Motor neuron (in vitro differentiated cells): ENCODE measurements around the gene SLC1A3. TPM values are rescaled to one million over a fixed set of nuclear protein-coding genes. Genes with fewer than 3 reads are reported as not detected.
"Not testable (repeated sequence)": the region's sequence is repeated elsewhere in the genome, so short reads cannot be mapped to it uniquely, and the experiment has no call there.

Experiments
- ATAC-seq, 8 experiments: fragments of 200-7000 bp; cut with Tn5 transposase; replicated peaks in 6 of 8; 2 replicates each; pipeline ENCODE4 v1.8.0; 2021; ENCODE audit warnings: mild to moderate bottlenecking in 8 of 8, moderate library complexity in 8 of 8
- H3K27ac ChIP-seq, 2 donors: fragments of 250-450 bp; sonication (Bioruptor Pico); 2 replicates each; pipeline ENCODE4 v1.9.0; 2021; ENCODE audit warnings: antibody characterized with exemption in 2 of 2, mild to moderate bottlenecking in 2 of 2, moderate library complexity in 1 of 2
- H3K4me1 ChIP-seq, 2 donors: fragments of 250-450 bp; sonication (Bioruptor Pico); replicated peaks in 1 of 2; 2 replicates each; pipeline ENCODE4 v1.6.1; 2021; ENCODE audit warnings: antibody characterized with exemption in 2 of 2, mild to moderate bottlenecking in 2 of 2, moderate library complexity in 1 of 2
- H3K4me3 ChIP-seq, 5 donors: fragments of 250-450 bp; sonication (Bioruptor Pico); 2 replicates each; pipeline ENCODE4 v1.9.0; 2021; ENCODE audit warnings: antibody characterized with exemption in 5 of 5, mild to moderate bottlenecking in 5 of 5, moderate library complexity in 4 of 5
- WGBS, 10 experiments: fragments of 450-650 bp; shearing (Covaris generic); methylation state at CpG; one replicate each; pipeline ENCODE4 v1.0.0; 2022; 5-methylcytosine and 5-hydroxymethylcytosine counted together
- in situ Hi-C, 9 experiments: fragments of 400-800 bp; cut with MboI; loops; one replicate each; pipeline ENCODE4 v1.15.0; 2021; ENCODE audit warnings: low sequenced_read_pairs in 9 of 9, low pct_unique_long_range_greater_than_20kb in 2 of 9; ENCODE audit not compliant: unreplicated experiment in 9 of 9
- total RNA-seq, 8 experiments: library from RNA; unstranded; fragments of 300-600 nt; gene quantifications; 2 replicates each; pipeline versions ENCODE4 v1.2.3 to v1.2.4, GENCODE V29; 2022

SLC1A3 gene
- total RNA-seq, 8 experiments from 2014 or later: 4.3 to 306 (median 9.6) TPM

DNA sequence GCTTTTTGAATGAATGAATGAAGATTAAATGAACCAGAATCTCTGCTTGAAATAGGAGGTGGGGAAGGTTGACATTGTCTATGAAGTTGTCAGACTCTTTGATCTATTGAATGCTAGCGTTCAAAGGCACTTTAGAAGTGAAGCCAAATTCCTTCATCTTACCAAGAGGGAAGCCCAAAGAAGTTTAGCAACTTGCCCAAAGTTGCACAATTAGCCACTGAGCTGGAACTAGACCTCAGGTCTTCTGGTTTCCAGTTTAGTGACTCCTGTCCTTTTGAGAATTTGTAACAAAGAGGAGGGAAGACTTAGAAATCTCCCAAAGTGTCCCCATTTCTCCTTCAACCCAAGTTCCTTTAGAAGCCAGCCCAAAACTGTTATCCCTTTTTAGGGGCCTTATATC, 20.7 kb upstream of the SLC1A3 start:
- in situ Hi-C loops: loop anchor here in 1 of 9 experiments (25.0 kb wide), 1 partner anchor 102 kb away; no protein-coding TSS in a partner anchor
- Histone ChIP-seq H3K4me3 (no peak overlapping the region), H3K27ac (no peak overlapping the region), H3K4me1 (no peaks in the 10 kb centered on the region)
- no peak for ATAC-seq
- 20 to 80% (median 60%) methylated on average over 1 of the region's 1 CpG; no CpG with 5 or more reads in 4 of the 10 experiments for WGBS, 10 experiments

DNA sequence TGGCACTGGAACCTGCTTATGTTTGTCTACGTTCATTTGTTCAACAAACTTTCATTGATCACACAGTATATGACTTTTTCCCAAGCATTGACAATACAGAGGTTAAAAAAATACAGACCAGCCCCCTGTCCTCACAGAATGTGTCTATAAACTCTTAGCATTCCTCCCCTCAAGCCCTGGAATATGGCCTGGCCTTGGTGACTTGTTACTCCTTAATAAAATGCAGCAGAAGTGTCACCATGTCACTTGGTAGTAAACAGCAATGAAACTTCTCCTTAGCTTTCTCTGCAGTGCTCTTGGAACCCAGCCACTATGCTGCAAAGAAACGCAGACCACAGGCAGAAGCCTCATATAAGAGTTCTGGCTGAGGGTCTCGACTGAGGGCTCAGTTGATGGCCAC, 19.1 kb upstream of the SLC1A3 start:
- 19 to 100% (median 78%) methylated on average over 1 to 3 of the region's 3 CpGs; no CpG with 5 or more reads in 3 of the 10 experiments for WGBS, 10 experiments
- in situ Hi-C loops: loop anchor here in 1 of 9 experiments (25.0 kb wide), 1 partner anchor 100 kb away; no protein-coding TSS in a partner anchor
- ATAC-seq: no peak
- H3K4me3 ChIP-seq: no peak overlapping the region
- H3K27ac ChIP-seq: no peak overlapping the region
- no peaks in the 10 kb centered on the region for H3K4me1 ChIP-seq

DNA sequence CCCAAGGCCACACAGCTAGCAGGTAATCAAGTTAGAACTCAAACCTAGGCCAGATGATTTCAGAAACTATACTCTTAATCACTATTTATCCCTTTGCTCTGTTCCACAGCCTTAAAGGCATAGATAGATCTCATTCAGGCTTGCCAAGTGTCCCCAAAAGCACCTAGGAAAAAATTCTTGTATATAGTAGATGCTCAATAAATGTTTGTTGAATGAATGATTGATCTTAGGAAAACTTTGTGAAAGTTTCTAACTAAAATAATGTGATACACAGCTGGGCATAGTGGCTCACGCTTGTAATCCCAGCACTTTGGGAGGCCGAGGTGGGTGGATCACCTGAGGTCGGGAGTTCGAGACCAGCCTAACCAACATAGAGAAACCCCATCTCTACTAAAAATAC, 16.7 kb upstream of the SLC1A3 start:
- H3K4me3 ChIP-seq, H3K27ac ChIP-seq, ATAC-seq, H3K4me1 ChIP-seq: not testable (repeated sequence)
- in situ Hi-C loops: loop anchor here in 1 of 9 experiments (25.0 kb wide), 1 partner anchor 98 kb away; no protein-coding TSS in a partner anchor
- 29 to 100% (median 97%) methylated on average over 1 to 4 of the region's 4 CpGs; no CpG with 5 or more reads in 7 of the 10 experiments for WGBS, 10 experiments

DNA sequence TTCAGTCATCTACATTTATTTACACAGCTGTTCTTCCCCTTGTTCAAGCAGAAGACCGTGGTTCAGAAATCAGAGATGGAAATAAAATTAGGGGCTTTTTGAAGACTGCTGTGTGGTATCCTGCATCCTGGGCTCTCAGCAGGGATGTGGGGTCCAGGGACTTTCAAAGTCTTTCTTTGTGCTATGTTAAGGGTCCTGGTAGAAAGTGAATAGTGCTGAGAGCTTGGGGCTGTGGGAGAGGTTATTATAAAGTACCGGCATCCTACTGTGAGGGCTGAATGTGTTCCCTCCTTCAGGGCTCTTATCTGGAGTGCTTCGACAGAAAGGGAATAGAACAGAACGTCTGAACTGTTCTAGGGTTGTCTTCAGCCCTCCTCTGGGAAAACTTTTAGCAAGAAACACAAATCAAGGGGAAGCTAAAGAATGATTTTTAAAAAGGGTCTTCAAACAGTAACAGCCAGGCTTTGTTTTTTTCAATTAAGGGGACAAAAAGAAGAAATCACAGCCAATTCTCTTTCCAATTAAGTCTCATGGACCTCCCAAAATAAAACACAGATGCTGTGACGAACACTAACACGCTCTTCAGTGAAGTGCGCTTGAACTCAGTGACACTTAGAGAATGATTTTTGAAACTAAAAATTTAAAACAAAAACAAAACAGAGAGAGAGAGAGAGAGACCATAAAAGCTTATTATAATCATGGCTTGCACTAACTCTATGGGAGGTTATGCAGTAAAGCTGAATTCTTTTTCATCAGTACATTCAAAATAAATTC, 15.7 kb upstream of the SLC1A3 start:
- 24 to 59% (median 40%) methylated on average over 1 to 7 of the region's 7 CpGs for whole genome bisulfite sequencing, 10 experiments
- H3K4me3 ChIP-seq: no peak overlapping the region
- H3K27ac ChIP-seq: no peak overlapping the region
- no peak for ATAC-seq
- H3K4me1 ChIP-seq: no peaks in the 10 kb centered on the region
- in situ Hi-C loops: loop anchor here in 1 of 9 experiments (25.0 kb wide), 1 partner anchor 97 kb away; no protein-coding TSS in a partner anchor

DNA sequence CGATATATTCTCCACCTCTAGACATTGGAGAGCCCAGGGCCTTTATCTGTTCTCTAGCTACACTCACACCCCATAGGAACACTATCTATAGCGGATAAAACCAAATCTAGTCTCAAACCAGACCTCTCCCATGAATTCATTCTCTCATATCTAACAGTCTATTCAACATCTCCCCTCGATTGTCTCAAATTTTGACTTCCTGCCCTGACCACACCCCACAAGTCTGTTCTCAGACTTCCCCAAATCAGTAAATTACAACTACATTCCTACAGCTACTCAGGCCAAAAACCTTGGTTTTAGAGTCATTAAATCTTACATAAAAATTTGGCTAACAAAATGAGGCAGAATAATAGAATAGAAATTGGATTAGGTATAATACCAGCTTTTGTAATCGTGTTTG, 12.5 kb upstream of the SLC1A3 start:
- in situ Hi-C loops: loop anchor here in 1 of 9 experiments (25.0 kb wide), 1 partner anchor 93 kb away; no protein-coding TSS in a partner anchor
- Histone ChIP-seq H3K4me1 (no peaks in the 10 kb centered on the region), H3K4me3 (no peak overlapping the region), H3K27ac (no peak overlapping the region)
- no peak for ATAC-seq
- 44 to 100% (median 79%) methylated on average over 1 to 4 of the region's 4 CpGs; no CpG with 5 or more reads in 1 of the 10 experiments for WGBS, 10 experiments

DNA sequence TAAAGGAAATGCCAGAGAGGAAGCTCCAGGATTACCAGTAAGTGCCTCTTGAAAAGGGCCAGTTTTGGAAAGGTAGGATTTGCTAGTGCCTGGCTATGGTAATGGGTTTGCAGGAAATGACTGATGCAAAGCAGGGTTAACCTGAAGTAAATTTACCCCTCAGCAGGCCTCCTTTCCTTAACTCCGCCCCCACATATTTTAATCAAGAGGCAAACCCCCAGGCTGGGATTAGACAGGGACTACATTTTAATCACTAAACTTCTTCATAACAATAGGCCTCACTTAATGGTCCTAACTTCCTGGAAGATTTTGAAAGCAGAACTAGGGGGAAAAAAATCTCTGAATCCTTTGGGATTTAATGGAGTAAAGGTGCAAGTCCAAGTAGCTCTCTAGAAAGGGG, 10.2 kb upstream of the SLC1A3 start:
- no peaks in the 10 kb centered on the region for H3K4me1 ChIP-seq
- WGBS, 10 experiments: 60 to 100% (median 100%) methylated on average over 1 of the region's 1 CpG; no CpG with 5 or more reads in 5 of the 10 experiments
- in situ Hi-C loops: loop anchor here in 1 of 9 experiments (25.0 kb wide), 1 partner anchor 91 kb away; no protein-coding TSS in a partner anchor
- no peak overlapping the region for H3K4me3 ChIP-seq
- no peak overlapping the region for H3K27ac ChIP-seq
- no peak for ATAC-seq

DNA sequence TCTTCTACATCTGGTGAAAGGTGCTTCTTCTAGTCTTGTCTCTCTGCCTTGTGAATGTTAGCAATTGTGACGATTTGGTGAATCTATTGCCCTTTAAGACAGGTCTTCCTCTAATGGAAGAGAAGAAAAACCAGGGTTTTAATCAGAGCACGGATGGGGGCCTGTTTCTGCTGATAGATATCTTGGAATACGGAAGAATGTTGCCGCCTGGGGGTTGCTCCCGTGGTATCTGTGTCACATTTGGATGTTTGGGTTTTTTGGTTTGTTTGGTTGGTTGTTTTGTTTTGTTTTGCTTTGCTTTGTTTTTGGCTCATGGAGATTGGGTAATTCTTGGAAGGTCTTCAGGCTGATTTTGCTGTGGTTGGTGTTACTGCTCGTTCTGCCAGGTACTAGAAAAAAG, 9.7 kb upstream of the SLC1A3 start:
- WGBS, 10 experiments: 0 to 100% (median 72%) methylated on average over 1 to 6 of the region's 6 CpGs
- Histone ChIP-seq H3K4me3 (no peak overlapping the region), H3K27ac (no peak overlapping the region), H3K4me1 (no peaks in the 10 kb centered on the region)
- ATAC-seq: no peak
- in situ Hi-C loops: loop anchor here in 1 of 9 experiments (25.0 kb wide), 1 partner anchor 91 kb away; no protein-coding TSS in a partner anchor

DNA sequence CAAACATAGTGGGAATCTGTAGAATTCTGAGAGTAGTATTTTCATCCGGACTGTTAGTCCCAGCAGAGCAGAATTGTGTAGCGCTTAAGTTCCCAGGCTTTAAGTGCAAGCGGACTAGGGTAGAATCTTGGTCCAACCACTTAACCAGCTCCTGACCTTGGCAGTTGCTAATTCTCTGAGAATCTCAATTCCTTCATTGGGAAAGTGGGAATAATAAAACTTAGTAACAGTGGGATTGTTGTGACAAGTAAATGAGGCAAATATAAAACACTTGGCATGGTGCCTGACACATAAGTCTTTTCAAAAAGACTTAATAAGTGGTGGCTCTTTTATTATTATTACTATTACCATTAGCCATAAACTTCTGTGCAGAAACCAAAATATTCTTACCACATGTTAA, 8.4 kb upstream of the SLC1A3 start:
- Histone ChIP-seq H3K4me3 (no peak overlapping the region), H3K4me1 (no peaks in the 10 kb centered on the region), H3K27ac (no peak overlapping the region)
- WGBS, 10 experiments: 75 to 100% (median 97%) methylated on average over 1 to 3 of the region's 3 CpGs; no CpG with 5 or more reads in 4 of the 10 experiments
- in situ Hi-C loops: loop anchor here in 1 of 9 experiments (25.0 kb wide), 1 partner anchor 89 kb away; no protein-coding TSS in a partner anchor
- ATAC-seq: no peak

DNA sequence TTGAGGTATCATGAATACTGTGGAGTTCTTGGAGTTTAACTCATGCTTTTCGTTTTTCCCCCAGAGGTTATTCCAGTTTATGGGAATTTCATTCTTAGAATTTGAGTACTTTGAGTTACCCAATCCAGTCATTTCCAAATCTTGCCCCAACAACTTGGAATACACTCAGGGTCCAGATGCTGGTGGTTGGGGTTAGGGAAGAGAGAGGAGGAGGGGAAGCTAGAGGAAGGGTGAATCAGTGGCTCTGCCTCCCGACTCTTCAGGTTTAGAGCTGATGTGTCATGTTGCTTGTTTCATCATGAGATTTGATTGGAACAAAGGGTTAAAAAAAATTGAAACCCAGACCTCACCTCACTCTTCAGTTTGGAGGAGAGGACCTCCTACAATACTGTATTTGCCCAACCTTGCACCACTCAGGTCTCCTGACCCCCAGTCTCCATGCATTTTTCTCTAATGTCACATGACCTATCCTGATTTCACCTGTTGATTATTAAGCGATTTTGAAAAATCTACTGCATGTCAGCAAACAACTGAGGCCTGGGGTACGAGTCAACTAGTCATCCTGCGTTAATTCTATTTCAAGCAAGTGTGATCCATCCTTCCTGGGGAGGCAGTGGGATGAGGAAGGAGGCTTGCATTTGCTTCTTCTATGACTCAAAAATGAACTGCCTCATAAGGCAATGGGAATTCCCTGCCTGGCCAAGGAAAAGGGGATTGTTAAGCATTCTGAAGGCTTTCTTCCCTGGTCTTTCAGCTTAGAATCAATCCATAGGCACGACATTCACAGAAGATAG, 6.2 kb upstream of the SLC1A3 start:
- in situ Hi-C loops: loop anchor here in 1 of 9 experiments (25.0 kb wide), 1 partner anchor 87 kb away; no protein-coding TSS in a partner anchor
- Histone ChIP-seq H3K4me3 (no peak overlapping the region), H3K4me1 (no peaks in the 10 kb centered on the region), H3K27ac (no peak overlapping the region)
- WGBS, 10 experiments: 0 to 100% (median 71%) methylated on average over 1 to 4 of the region's 6 CpGs
- ATAC-seq: no peak

DNA sequence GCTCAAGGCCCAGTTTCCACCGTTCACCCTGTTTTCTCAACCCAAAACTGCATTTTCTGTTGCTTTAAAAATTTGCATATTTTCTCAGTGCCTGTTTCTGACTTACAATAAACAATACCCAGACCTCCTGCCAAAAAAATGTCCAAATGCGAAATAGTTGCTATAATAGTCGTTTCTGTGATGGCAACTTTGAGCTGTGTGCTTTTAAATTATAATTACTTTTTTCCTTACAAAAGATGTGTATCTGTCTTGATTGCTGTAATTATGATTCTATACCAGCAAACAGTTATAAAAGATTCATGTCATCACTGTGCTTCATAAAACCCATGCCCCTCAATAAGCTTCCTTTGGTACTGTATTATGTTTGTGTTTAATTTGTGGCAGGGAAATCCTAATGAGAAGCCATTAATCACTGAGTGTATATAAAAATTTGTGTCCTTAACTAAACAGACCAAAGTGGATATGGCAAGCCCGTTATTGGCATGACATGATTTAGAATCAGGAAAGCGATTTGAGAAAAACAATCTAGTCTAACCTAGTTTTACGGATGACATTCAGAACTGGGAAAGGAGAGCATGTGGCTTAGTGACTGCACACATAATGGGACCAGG, 5.4 kb upstream of the SLC1A3 start:
- in situ Hi-C loops: no loop called here
- WGBS, 10 experiments: 25 to 100% (median 69%) methylated on average over 2 to 6 of the region's 6 CpGs
- ATAC-seq: no peak

DNA sequence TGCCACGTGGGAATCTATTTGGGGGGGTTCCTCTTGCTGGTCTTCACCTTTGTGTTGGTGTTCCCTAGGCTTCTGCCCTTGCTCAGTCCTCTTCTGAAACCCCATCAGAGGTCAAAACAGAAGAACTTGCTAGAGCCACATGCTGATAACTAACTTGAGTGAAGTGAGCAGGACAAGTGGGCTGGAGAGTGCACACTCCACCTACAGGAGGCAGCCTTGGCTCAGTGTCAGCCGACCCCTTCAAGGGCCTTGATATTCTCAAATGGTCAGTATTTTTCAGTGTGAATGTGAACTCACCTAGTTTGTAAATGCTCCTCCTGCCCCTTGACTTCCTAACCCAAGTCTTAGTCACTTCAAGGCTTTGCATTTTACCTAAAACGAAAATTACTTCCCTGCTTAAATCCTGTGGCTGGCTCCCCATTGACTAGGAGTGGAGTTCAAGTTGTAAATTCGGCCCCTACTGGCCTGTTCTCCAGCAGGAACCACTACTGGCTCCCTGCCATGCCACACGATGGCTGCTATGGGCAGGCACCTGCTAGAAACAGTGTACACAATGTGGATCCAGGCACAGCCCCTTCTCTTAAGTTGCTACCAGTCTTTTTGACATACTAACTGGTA, 3.6 kb upstream of the SLC1A3 start:
- no peak overlapping the region for H3K27ac ChIP-seq
- 54 to 100% (median 82%) methylated on average over 1 to 5 of the region's 5 CpGs; no CpG with 5 or more reads in 2 of the 10 experiments for WGBS, 10 experiments
- H3K4me3 ChIP-seq: no peak overlapping the region
- peaks cover 0 to 7% of the 10 kb centered on the region in 2 donors for H3K4me1 ChIP-seq
- in situ Hi-C loops: no loop called here
- no peak for ATAC-seq

More for the DNA sequence above, 5.4 kb upstream of the SLC1A3 start:
- Histone ChIP-seq H3K4me1 (no peaks in the 10 kb centered on the region), H3K4me3 (no peak overlapping the region), H3K27ac (no peak overlapping the region)

DNA sequence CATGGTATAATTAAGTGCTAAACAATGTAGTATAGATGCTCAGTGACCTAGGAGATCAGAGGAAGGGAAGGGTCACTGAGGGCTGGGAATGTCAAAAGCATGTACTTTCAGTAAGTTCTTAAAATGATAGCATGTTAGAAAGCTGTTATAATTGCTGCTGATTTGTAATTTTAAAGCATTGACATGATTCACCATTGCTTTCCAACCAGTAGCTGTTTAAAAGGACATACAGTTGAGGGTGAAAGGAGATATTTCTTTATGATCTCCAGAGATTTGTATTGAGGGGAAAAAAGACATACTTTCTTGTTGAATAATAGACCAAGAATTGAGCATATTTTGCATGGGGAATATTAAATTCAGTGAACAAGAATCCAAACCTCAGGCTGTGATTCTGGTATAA, 1.2 kb upstream of the SLC1A3 start:
- in situ Hi-C loops: no loop called here
- H3K4me3 ChIP-seq: no peak overlapping the region
- peaks cover 16% of the 10 kb centered on the region in 2 donors for H3K4me1 ChIP-seq
- ATAC-seq: no peak
- H3K27ac ChIP-seq: no peak overlapping the region
